ENCODE data around the gene RPL27A. TPM values are rescaled to one million over a fixed set of nuclear protein-coding genes. Genes with fewer than 3 reads are reported as not detected.

RPL27A gene
- total RNA-seq, 1 donor from 2014 or later = 789 TPM

DNA sequence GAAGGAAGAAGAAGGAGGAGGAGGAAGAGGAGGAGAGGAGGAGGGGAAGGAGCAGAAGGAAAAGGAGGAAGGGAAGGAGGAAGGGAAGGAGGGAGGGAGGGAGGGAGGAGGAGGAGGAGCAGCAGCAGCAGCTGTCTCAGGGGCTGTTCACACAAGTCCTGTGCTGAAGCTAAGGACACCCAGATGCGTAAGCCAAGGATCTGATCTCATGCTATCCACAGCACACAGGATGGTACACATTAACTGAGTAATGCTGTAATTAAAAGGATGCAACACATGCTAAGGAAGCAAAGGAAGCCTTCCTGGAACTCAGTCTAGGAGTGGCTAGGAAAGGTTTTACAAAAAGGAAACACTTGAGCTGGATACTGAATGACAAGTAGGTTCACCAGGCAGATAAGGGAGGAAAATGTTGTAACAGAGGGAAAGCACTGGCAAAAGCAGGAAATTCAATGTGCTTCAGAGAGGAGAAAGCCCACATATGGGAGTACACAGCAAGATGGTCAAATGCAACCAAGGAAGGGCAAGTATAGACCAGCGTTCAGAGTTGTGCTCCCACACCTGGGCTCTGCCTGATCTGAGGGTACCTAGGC is 32.1 kb upstream of the RPL27A start:
- TF ChIP-seq, protein P1, sequence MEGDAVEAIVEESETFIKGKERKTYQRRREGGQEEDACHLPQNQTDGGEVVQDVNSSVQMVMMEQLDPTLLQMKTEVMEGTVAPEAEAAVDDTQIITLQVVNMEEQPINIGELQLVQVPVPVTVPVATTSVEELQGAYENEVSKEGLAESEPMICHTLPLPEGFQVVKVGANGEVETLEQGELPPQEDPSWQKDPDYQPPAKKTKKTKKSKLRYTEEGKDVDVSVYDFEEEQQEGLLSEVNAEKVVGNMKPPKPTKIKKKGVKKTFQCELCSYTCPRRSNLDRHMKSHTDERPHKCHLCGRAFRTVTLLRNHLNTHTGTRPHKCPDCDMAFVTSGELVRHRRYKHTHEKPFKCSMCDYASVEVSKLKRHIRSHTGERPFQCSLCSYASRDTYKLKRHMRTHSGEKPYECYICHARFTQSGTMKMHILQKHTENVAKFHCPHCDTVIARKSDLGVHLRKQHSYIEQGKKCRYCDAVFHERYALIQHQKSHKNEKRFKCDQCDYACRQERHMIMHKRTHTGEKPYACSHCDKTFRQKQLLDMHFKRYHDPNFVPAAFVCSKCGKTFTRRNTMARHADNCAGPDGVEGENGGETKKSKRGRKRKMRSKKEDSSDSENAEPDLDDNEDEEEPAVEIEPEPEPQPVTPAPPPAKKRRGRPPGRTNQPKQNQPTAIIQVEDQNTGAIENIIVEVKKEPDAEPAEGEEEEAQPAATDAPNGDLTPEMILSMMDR (IDR thresholded peaks at IDR 0.05) = no peak
- H3K27me3 ChIP-seq = no peaks in the 10 kb centered on the region
- no peaks in the 10 kb centered on the region for H3K9me3 ChIP-seq
- no peak for DNase-seq (ENCODE audit: low spot score in 2 of 2)
- H3K4me1 ChIP-seq = no peaks in the 10 kb centered on the region
- H3K4me3 ChIP-seq = no peak overlapping the region
- H3K36me3 ChIP-seq = peaks cover 5 to 35% of the 10 kb centered on the region in 2 donors
- H3K27ac ChIP-seq = no peak overlapping the region
- intact Hi-C loops (cut with DNase I) = no loop called here

DNA sequence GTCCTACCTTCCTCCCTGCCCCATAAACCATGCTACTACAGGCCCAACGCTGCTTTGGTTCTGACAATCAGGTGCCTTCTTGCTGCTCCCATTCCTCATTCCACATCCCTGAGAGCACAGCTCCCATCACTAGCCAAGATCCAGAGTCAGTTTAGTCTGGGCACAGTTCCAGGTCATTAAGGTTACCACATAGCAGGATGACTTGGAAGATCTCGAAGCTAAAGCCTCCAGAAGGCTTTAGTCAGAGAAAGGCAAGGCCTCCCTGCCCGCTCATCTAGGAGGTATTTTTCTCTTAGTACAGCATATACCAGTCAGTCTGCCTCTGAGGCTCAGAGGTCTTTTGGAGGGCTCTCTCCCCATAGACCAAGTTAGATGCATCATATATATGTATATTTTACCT is 30.5 kb upstream of the RPL27A start:
- Histone ChIP-seq H3K9me3 (no peaks in the 10 kb centered on the region), H3K4me1 (no peaks in the 10 kb centered on the region), H3K4me3 (no peak overlapping the region), H3K36me3 (peaks cover 5 to 34% of the 10 kb centered on the region in 2 donors), H3K27me3 (no peaks in the 10 kb centered on the region), H3K27ac (no peak overlapping the region)
- TF ChIP-seq, protein P1 (IDR thresholded peaks at IDR 0.05) = no peak
- intact Hi-C loops (cut with DNase I) = no loop called here
- DNase-seq (ENCODE audit: low spot score in 2 of 2) = no peak

DNA sequence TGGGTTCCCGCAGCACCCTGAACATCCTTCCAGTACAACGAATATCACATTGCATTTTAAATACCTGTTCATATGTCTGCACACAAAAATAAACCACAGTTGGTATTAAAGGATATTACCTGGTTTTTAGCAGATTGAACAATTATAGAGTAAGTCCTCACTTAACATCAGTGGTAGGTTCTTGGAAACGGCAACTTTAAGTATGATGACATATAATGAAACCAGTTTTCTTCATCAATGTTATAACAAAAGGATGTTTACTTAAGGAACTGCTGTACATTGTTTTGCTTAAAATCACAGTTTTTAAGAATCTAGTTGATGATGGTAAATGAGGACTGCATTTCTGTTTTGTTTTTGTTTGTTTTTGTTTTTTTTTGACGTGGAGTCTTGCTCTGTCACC is 28.1 kb upstream of the RPL27A start:
- Histone ChIP-seq H3K27me3 (no peaks in the 10 kb centered on the region), H3K36me3 (peaks cover 5 to 10% of the 10 kb centered on the region in 2 donors), H3K4me3 (no peak overlapping the region), H3K4me1 (no peaks in the 10 kb centered on the region), H3K27ac (no peak overlapping the region), H3K9me3 (no peaks in the 10 kb centered on the region)
- no peak for DNase-seq (ENCODE audit: low spot score in 2 of 2)
- TF ChIP-seq, protein P1 (IDR thresholded peaks at IDR 0.05) = no peak
- intact Hi-C loops (cut with DNase I) = no loop called here

DNA sequence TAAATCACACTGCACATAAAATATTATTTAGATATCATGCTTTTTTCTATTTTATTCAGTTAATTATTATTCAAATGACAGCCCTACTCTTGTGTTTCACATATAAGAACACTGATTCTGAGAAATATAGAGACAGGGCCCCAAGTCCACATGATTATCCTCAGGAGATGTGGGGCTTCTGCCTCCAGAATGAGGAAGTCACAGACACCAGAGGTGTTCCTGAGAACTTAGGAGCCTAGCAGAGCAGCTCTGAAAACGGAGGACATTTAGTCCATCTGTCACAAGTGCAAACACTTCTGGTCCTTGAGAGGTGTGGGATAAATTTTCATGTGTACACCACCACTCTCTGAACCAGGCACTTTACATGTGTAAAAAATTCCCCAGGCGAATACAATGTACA is 26.3 kb upstream of the RPL27A start:
- TF ChIP-seq, protein P1 (IDR thresholded peaks at IDR 0.05) = no peak
- Histone ChIP-seq H3K27ac (no peak overlapping the region), H3K9me3 (no peaks in the 10 kb centered on the region), H3K4me1 (no peaks in the 10 kb centered on the region), H3K4me3 (no peak overlapping the region), H3K36me3 (no peaks in the 10 kb centered on the region), H3K27me3 (no peaks in the 10 kb centered on the region)
- intact Hi-C loops (cut with DNase I) = no loop called here
- no peak for DNase-seq (ENCODE audit: low spot score in 2 of 2)

DNA sequence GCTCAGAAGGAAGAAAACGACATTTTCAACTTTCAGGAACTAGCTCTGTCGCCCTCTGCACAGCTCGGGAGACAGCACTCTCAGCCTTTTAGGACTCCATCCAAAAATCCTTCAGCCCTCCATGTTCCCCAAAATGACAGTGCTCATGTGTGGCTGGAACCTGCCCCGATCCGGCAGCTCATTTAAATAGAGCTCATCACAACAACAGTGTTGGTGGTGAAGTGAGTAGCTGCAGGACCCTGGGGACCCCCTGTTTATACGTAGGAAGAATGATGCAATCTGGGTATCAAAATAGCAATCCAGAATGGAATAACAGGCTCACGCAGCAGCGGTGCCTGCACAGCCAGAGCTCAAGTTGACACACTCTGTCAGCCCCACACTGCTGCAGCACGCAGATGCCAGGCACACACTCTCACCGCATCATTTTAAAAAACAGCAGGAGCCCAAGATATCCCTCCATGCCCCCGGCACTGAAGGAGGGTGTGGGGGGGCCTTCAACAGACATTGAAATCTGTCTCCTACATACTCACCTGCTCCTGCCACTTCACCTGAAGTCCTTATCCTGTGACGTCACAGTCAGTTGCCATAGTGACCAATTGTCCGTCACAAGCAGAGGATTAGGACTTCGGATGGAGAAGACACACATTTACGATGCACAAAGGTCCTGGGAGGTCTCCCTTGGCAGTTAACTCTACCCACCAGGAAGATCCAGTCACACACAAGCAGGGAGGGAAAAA is 24.1 kb upstream of the RPL27A start:
- H3K4me1 ChIP-seq = no peaks in the 10 kb centered on the region
- intact Hi-C loops (cut with DNase I) = no loop called here
- H3K27ac ChIP-seq = no peak overlapping the region
- H3K9me3 ChIP-seq = no peaks in the 10 kb centered on the region
- DNase-seq (ENCODE audit: low spot score in 2 of 2) = no peak
- H3K4me3 ChIP-seq = no peak overlapping the region
- TF ChIP-seq, protein P1 (IDR thresholded peaks at IDR 0.05) = no peak
- no peaks in the 10 kb centered on the region for H3K27me3 ChIP-seq
- H3K36me3 ChIP-seq = no peaks in the 10 kb centered on the region

Measured in ascending aorta (tissue), 2 donors.